Uterus (tissue), 4 donors: Measurements from ENCODE around the gene ITGA2B. TPM values are rescaled to one million over a fixed set of nuclear protein-coding genes. Genes with fewer than 3 reads are reported as not detected.

Experiments used
- DNase-seq, 2 donors: peaks; one replicate each; pipeline ENCODE4 v3.0.0-alpha.2; 2019 to 2020
- H3K27ac ChIP-seq, 2 donors: fragments of 200-600 bp; sonication (generic); 1 replicate in 1 of 2; 2 replicates in 1 of 2; pipeline ENCODE4 v1.5.1; 2016 to 2018
- H3K27me3 ChIP-seq, 2 donors: fragments of 200-600 bp; sonication (generic); one replicate each; pipeline ENCODE4 v1.5.1; 2018 to 2019; ENCODE audit warnings: control low read depth in 1 of 2
- H3K36me3 ChIP-seq, 2 donors: fragments of 200-600 bp; sonication (generic); one replicate each; pipeline ENCODE4 v1.5.1; 2019; ENCODE audit warnings: control low read depth in 1 of 2
- H3K4me1 ChIP-seq, 2 donors: fragments of 200-600 bp; sonication (generic); one replicate each; pipeline ENCODE4 v1.5.1; 2018 to 2019; ENCODE audit warnings: control low read depth in 1 of 2
- H3K4me3 ChIP-seq, 2 donors: fragments of 200-600 bp; sonication (generic); 1 replicate in 1 of 2; 2 replicates in 1 of 2; pipeline ENCODE4 v1.5.1; 2018 to 2019; ENCODE audit warnings: mild to moderate bottlenecking in 1 of 2
- H3K9me3 ChIP-seq, 2 donors: fragments of 200-600 bp; sonication (generic); one replicate each; pipeline ENCODE4 v1.5.1; 2019; ENCODE audit warnings: control low read depth in 1 of 2
- POLR2A ChIP-seq, 2 donors: fragments of 450-650 bp; IDR thresholded peaks; one replicate each; pipeline ENCODE4 v1.6.1; 2016; ENCODE audit warnings: antibody characterized with exemption in 2 of 2, mild to moderate bottlenecking in 1 of 2, moderate library complexity in 1 of 2
- intact Hi-C: fragments of 100-400 bp; cut with DNase I; formaldehyde crosslinking; loops from one replicate; pipeline ENCODE4 v1.15.1; 2023; ENCODE audit warnings: low total_unique reads
- total RNA-seq, 4 donors: library from RNA; depleted of rRNA in 3 of 4; stranded (reverse); fragments of >200 nt in 3 of 4; gene quantifications; one replicate each; pipeline versions ENCODE4 v1.1.0 to v1.2.4, GENCODE V29; 2014 to 2023
- TF ChIP-seq, protein P1 (sequence below), 4 experiments: fragments of 200-600 bp in 2 of 4; fragments of 450-650 bp in 2 of 4; sonication (generic) in 2 of 4; IDR thresholded peaks; one replicate each; pipeline ENCODE4 v1.5.1; 2016 to 2019; ENCODE audit warnings: antibody characterized with exemption in 4 of 4, mild to moderate bottlenecking in 2 of 4, moderate library complexity in 1 of 4
- donor health status: DM: yes; HTN: yes; CAD: no.

The ITGA2B gene
- total RNA-seq = 1 to 10 TPM in 2 of 4 donors, not detected in 2; 7.4 to 7.7 TPM

DNA sequence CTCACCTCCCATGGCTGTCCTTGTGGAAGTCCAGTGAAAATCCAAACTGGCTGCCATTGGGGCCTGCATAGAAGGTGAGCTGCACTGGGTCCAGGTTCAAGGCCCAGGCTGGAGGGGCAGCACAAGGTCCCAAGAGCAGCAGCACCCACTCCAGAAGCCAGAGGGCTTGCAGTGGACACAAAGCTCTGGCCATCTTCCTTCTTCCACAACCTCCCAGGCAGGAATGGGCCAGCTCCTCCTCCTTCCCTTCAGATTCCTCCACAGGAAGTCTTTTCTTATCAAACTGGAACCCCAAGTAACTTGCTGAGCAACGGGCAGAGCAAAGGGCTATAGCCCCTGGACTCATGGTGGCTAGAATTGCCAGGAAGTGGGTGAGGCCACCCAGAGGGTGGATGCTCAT lies at the start of gene ITGA2B:
Gene ITGA2B, minus strand, starts transcription at position 369 of the 400 bp plus-strand sequence. Its CDS starts 176 bp downstream, at position 193.
- Histone ChIP-seq H3K4me1 (no peaks in the 10 kb centered on the region), H3K4me3 (no peak within 1 kb of the TSS), H3K27me3 (no peaks in the 10 kb centered on the region), H3K9me3 (no peaks in the 10 kb centered on the region), H3K27ac (no peak within 1 kb of the TSS), H3K36me3 (no peaks in the 10 kb centered on the region)
- DNase-seq = no peak
- intact Hi-C loops = no loop called here
- TF ChIP-seq, protein P1, sequence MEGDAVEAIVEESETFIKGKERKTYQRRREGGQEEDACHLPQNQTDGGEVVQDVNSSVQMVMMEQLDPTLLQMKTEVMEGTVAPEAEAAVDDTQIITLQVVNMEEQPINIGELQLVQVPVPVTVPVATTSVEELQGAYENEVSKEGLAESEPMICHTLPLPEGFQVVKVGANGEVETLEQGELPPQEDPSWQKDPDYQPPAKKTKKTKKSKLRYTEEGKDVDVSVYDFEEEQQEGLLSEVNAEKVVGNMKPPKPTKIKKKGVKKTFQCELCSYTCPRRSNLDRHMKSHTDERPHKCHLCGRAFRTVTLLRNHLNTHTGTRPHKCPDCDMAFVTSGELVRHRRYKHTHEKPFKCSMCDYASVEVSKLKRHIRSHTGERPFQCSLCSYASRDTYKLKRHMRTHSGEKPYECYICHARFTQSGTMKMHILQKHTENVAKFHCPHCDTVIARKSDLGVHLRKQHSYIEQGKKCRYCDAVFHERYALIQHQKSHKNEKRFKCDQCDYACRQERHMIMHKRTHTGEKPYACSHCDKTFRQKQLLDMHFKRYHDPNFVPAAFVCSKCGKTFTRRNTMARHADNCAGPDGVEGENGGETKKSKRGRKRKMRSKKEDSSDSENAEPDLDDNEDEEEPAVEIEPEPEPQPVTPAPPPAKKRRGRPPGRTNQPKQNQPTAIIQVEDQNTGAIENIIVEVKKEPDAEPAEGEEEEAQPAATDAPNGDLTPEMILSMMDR (IDR thresholded peaks at IDR 0.05) = no peak
- TF ChIP-seq POLR2A (IDR thresholded peaks at IDR 0.05) = no peak

DNA sequence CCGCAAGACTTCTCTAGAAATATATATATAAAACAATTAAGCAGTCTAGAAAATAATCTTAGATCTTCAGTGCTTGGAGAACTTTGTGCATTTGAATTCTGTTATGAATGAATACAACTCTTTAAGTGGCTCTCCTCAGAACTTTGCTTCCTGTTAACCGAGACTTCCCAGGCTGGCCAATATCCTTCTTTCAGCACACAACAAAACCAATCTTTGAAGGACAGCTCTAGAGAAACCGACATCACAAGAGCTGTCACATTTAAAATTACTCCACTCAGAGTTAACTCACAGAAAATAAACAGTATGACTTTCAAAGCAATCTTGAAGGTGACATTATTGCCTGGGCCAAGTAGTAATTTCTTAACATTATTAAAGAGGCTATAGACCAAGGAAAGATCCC lies 49.7 kb upstream of the ITGA2B start:
- no peaks in the 10 kb centered on the region for H3K27me3 ChIP-seq
- H3K4me1 ChIP-seq = no peaks in the 10 kb centered on the region
- DNase-seq = no peak
- no peak overlapping the region for H3K4me3 ChIP-seq
- no peak overlapping the region for H3K27ac ChIP-seq
- no peaks in the 10 kb centered on the region for H3K36me3 ChIP-seq
- no peak for TF ChIP-seq POLR2A (IDR thresholded peaks at IDR 0.05)
- TF ChIP-seq, protein P1 (IDR thresholded peaks at IDR 0.05) = no peak
- H3K9me3 ChIP-seq = no peaks in the 10 kb centered on the region
- intact Hi-C loops = no loop called here

DNA sequence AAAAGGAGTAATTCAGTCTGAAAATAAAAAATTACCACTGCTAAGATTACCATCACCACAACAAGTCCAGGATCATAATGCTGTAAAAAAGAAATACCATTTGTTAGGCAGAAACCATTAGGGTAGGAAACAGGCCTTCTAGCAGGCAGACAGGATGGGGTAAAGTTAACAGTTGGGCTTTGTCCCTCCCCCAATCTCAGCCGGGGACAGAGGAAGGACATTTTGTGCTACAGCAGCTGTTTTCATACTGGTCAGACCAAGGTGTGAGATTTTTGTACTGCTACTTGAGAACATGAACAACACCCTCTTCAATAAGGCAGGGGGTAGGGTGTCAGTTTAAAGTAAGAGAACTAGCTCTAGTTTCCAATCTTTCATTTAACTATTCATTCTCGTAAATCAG lies 49.2 kb upstream of the ITGA2B start:
- no peak for DNase-seq
- Histone ChIP-seq H3K36me3 (no peaks in the 10 kb centered on the region), H3K4me3 (no peak overlapping the region), H3K4me1 (no peaks in the 10 kb centered on the region), H3K27ac (no peak overlapping the region), H3K9me3 (no peaks in the 10 kb centered on the region), H3K27me3 (no peaks in the 10 kb centered on the region)
- TF ChIP-seq, protein P1 (IDR thresholded peaks at IDR 0.05) = no peak
- no peak for TF ChIP-seq POLR2A (IDR thresholded peaks at IDR 0.05)
- intact Hi-C loops = no loop called here

DNA sequence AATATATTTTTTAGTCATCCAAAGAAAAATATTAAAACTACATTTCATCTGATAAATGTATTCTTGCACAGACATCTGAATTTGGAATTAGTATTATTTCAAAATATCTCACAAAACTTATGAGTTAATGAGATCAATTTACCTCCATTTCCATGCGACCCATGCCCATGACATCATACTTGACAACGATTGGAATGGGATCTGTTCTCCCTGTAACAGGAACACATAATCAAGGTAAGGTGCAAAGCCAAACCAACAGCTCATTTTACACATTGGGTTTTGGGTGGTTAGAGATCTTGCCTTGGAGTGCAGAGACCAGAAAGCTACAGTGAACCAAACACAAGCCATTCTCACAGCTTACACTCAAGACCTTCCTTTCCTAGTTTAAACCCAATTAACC lies 46.9 kb upstream of the ITGA2B start:
- H3K27ac ChIP-seq = no peak overlapping the region
- H3K4me3 ChIP-seq = no peak overlapping the region
- no peaks in the 10 kb centered on the region for H3K27me3 ChIP-seq
- H3K9me3 ChIP-seq = no peaks in the 10 kb centered on the region
- intact Hi-C loops = no loop called here
- TF ChIP-seq, protein P1 (IDR thresholded peaks at IDR 0.05) = no peak
- no peak for TF ChIP-seq POLR2A (IDR thresholded peaks at IDR 0.05)
- no peaks in the 10 kb centered on the region for H3K36me3 ChIP-seq
- H3K4me1 ChIP-seq = no peaks in the 10 kb centered on the region
- DNase-seq = no peak

DNA sequence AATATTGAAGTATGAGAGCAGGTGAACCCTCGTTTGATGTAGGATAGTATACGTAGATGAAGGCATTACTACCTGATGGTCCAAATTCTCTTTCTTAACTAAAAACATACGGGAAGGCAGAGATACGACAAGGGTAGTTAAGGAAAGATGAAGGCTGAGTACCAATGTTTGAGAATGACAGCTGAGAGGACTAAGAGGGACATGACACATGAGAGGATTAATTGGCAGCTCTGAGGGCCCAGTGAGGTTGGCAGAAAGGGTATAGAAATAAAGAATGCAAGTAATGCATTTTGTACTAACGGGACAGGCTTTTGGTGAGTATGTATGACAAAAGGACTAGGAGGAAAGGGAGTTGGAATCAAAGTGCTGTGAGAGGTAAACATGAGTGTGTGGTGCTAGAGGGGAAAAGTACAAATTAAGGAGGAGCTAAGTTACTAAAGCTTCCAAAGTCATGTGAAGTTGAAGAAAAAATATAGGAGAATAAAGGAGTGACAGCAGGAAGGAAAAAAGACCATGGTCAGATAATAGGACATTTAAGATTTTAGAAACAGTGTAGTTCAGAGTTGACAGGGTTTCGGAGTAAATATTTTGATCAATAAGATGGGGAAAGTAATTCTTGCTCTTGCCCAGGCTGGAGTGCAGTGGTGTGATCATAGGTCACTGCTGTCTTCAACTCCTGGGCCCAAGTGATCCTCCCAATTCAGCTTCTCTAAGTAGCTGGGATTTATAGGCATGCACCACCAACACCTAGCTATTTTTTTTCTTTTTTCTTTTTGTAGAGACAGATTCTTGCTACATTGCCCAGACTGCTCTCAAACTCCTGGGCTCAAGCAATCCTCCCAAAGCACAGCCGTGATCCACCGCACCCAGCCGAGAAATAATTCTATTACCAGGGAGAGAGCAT lies 43.1 kb upstream of the ITGA2B start:
- DNase-seq = no peak
- no peaks in the 10 kb centered on the region for H3K9me3 ChIP-seq
- no peak overlapping the region for H3K4me3 ChIP-seq
- peak overlapping the region in 1 of 2 donors; percentile 36 for H3K27ac ChIP-seq
- intact Hi-C loops = no loop called here
- H3K4me1 ChIP-seq = no peaks in the 10 kb centered on the region
- no peaks in the 10 kb centered on the region for H3K27me3 ChIP-seq
- no peaks in the 10 kb centered on the region for H3K36me3 ChIP-seq
- no peak for TF ChIP-seq POLR2A (IDR thresholded peaks at IDR 0.05)
- TF ChIP-seq, protein P1 (IDR thresholded peaks at IDR 0.05) = no peak
